Measurements from ENCODE around the gene PRPF31. TPM values are rescaled to one million over a fixed set of nuclear protein-coding genes. Genes with fewer than 3 reads are reported as not detected.

PRPF31 gene
- total RNA-seq, 1 experiment from 2014 or later: 59.7 TPM

DNA sequence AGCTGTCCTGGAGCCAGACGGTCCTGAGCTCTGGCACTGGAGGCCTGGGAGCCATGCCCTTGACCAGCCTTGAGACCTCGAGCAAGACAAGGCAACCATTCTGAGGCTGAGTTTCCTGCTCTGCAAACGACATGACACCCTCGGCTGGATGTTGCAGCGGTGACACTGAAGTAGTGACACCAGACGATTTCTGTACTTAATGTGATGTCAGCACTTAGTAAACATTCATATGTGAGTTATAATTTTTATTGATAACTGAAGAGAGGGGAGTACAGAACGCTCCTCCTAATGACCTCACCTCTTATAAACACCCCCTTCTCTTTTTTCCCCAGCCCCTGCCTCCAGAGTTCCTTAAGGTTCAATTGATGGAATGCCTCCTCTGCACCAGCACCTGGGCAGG, 7.1 kb upstream of the PRPF31 start:
- intact Hi-C loops (cut with micrococcal nuclease): loop anchor here (10.0 kb wide), 1 partner anchor 244 kb away; the partner anchor contains the start of gene MYADM
- TF ChIP-seq, protein P1, sequence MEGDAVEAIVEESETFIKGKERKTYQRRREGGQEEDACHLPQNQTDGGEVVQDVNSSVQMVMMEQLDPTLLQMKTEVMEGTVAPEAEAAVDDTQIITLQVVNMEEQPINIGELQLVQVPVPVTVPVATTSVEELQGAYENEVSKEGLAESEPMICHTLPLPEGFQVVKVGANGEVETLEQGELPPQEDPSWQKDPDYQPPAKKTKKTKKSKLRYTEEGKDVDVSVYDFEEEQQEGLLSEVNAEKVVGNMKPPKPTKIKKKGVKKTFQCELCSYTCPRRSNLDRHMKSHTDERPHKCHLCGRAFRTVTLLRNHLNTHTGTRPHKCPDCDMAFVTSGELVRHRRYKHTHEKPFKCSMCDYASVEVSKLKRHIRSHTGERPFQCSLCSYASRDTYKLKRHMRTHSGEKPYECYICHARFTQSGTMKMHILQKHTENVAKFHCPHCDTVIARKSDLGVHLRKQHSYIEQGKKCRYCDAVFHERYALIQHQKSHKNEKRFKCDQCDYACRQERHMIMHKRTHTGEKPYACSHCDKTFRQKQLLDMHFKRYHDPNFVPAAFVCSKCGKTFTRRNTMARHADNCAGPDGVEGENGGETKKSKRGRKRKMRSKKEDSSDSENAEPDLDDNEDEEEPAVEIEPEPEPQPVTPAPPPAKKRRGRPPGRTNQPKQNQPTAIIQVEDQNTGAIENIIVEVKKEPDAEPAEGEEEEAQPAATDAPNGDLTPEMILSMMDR (IDR thresholded peaks at IDR 0.05; ENCODE audit: unreplicated experiment): no peak
- Mint-ChIP-seq H3K4me3 (ENCODE audit: unreplicated experiment) (no peak overlapping the region), H3K36me3 (ENCODE audit: insufficient read depth, unreplicated experiment) (peaks cover 71% of the 10 kb centered on the region), H3K9me3 (ENCODE audit: unreplicated experiment) (no peaks in the 10 kb centered on the region), H3K27me3 (ENCODE audit: insufficient read depth, unreplicated experiment) (no peaks in the 10 kb centered on the region), H3K4me1 (ENCODE audit: insufficient read depth, unreplicated experiment) (peaks cover 11% of the 10 kb centered on the region), H3K27ac (ENCODE audit: low read depth, unreplicated experiment) (no peak overlapping the region)
- no TSS peak for BruUV-seq (replicated peaks)
- POLR2A ChIA-PET: no interaction called here
- DNase-seq (ENCODE audit: unreplicated experiment): no peak
- CTCF ChIA-PET: interaction anchor here (0.9 kb wide), 1 partner anchor 81 kb away, joined by 3 read pairs; the partner anchor contains the start of gene MBOAT7

DNA sequence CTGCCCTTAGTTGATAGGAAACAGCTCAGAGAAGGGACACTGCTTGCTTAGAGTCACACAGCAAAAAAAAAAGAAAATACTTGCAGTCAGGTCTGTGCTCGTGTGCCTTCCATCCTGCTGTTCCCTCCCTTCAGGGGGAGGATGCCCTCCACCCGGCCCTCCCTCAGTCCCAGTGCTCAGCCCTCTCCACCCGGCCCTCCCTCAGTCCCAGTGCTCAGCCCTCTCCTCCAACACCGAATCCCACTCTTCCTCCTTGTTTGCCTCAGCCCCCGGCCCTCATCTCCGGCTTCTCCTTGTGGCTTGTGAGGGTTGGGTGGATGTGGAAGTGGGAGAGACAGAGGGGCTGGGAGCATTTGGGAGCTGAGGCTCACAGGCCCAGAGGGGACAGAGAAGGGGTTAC, 5.9 kb upstream of the PRPF31 start:
- H3K4me1 Mint-ChIP-seq (ENCODE audit: insufficient read depth, unreplicated experiment): peaks cover 11% of the 10 kb centered on the region
- intact Hi-C loops (cut with micrococcal nuclease): loop anchor here (10.0 kb wide), 1 partner anchor 245 kb away; the partner anchor contains the start of gene MYADM
- TF ChIP-seq, protein P1 (IDR thresholded peaks at IDR 0.05; ENCODE audit: unreplicated experiment): no peak
- BruUV-seq (replicated peaks): no TSS peak
- H3K9me3 Mint-ChIP-seq (ENCODE audit: unreplicated experiment): no peaks in the 10 kb centered on the region
- H3K27ac Mint-ChIP-seq (ENCODE audit: low read depth, unreplicated experiment): no peak overlapping the region
- H3K36me3 Mint-ChIP-seq (ENCODE audit: insufficient read depth, unreplicated experiment): peaks cover 68% of the 10 kb centered on the region
- POLR2A ChIA-PET: no interaction called here
- CTCF ChIA-PET: interaction anchor here (0.5 to 0.9 kb wide), 2 partner anchors 219 to 1294 kb away, joined by 3 to 4 read pairs; no protein-coding TSS in a partner anchor
- H3K27me3 Mint-ChIP-seq (ENCODE audit: insufficient read depth, unreplicated experiment): no peaks in the 10 kb centered on the region
- no peak overlapping the region for H3K4me3 Mint-ChIP-seq (ENCODE audit: unreplicated experiment)
- DNase-seq (ENCODE audit: unreplicated experiment): no peak

DNA sequence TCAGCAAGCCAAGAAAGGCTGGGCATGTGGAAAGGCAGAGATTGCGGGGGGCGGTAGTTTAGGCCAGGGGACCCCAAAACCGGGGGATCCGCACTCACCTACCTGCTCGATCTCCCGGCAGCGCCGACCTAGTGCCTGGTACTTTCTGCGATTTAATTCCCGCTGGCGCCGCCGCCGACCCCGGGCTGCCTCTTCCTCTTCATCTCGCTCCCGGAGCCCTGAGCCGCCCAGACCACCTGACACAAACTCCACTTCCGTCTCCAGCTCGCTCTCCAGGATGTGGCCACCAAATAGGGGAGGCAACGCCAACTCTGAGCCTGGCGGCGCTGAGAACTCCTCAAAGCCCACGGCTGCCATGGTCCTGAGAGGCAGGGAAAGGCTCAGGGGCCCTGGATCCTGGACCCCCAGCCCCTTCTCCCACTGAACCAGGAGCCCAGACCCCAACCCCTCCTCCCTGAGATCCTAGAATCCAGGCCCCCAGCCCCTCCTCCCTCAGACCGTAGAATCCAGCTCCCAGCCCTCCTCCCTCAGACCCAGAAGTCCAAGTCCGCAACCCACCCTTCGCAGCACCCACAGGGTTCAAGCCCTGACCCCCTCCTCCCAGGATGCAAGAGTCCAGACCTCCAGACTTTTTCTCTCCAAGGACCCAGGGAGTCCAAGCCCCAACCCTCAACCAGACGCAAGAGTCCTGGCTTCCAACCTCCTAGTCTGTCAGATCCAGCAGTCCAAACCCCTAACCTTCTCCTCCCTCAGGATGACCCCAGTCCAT, 1.0 kb upstream of the PRPF31 start:
- TF ChIP-seq, protein P1 (IDR thresholded peaks at IDR 0.05; ENCODE audit: unreplicated experiment): no peak
- Mint-ChIP-seq H3K27me3 (ENCODE audit: insufficient read depth, unreplicated experiment) (no peaks in the 10 kb centered on the region), H3K4me1 (ENCODE audit: insufficient read depth, unreplicated experiment) (peaks cover 6% of the 10 kb centered on the region), H3K27ac (ENCODE audit: low read depth, unreplicated experiment) (peak overlapping the region; percentile 98), H3K36me3 (ENCODE audit: insufficient read depth, unreplicated experiment) (peaks cover 57% of the 10 kb centered on the region), H3K4me3 (ENCODE audit: unreplicated experiment) (peak overlapping the region; percentile 84), H3K9me3 (ENCODE audit: unreplicated experiment) (no peaks in the 10 kb centered on the region)
- BruUV-seq (replicated peaks): no TSS peak
- CTCF ChIA-PET: interaction anchor here (0.6 to 0.9 kb wide), 3 partner anchors 18 to 273 kb away, joined by 3 to 7 read pairs (median 3); no protein-coding TSS in a partner anchor
- DNase-seq (ENCODE audit: unreplicated experiment): no peak
- intact Hi-C loops (cut with micrococcal nuclease): no loop called here
- POLR2A ChIA-PET: interaction anchor here (0.5 to 6.8 kb wide), 14 partner anchors 8 to 334 kb away, joined by 3 to 84 read pairs (median 4); partner anchors contain the start of genes CNOT3, LENG8, MBOAT7 and MYADM

DNA sequence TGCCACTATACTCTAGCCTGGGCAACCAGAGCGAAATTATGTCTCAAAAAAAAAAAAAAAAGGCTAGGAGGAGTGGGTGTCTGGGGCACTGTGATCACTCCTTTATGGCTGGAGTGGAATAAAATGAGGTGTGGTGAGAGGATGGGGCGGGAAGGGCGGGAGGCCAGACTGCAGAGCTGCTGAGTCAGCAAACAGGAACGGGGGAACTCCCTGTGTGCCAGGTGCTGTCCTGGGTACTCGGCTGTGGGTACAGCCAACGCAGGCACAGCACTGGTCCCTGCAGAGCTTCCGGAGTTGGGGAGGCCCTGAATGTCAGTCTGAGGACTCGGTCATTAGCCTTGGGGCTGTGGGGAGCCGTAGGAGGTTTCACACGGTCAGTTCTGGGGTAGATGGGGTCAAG, 5.7 kb downstream of the PRPF31 start:
- no peak for DNase-seq (ENCODE audit: unreplicated experiment)
- no peaks in the 10 kb centered on the region for H3K4me1 Mint-ChIP-seq (ENCODE audit: insufficient read depth, unreplicated experiment)
- no TSS peak for BruUV-seq (replicated peaks)
- TF ChIP-seq, protein P1 (IDR thresholded peaks at IDR 0.05; ENCODE audit: unreplicated experiment): no peak
- no peaks in the 10 kb centered on the region for H3K27me3 Mint-ChIP-seq (ENCODE audit: insufficient read depth, unreplicated experiment)
- no peaks in the 10 kb centered on the region for H3K9me3 Mint-ChIP-seq (ENCODE audit: unreplicated experiment)
- H3K4me3 Mint-ChIP-seq (ENCODE audit: unreplicated experiment): no peak overlapping the region
- no peak overlapping the region for H3K27ac Mint-ChIP-seq (ENCODE audit: low read depth, unreplicated experiment)
- ChIA-PET CTCF (interaction anchor here (0.6 kb wide), 1 partner anchor 1504 kb away, joined by 5 read pairs; no protein-coding TSS in a partner anchor), POLR2A (interaction anchor here (1.2 kb wide), 1 partner anchor 16 kb away, joined by 3 read pairs; the partner anchor contains the start of gene CNOT3)
- peaks cover 57% of the 10 kb centered on the region for H3K36me3 Mint-ChIP-seq (ENCODE audit: insufficient read depth, unreplicated experiment)
- intact Hi-C loops (cut with micrococcal nuclease): no loop called here
